BLaER1 (cell line): ENCODE measurements around the gene SH2B3.
"Not testable (repeated sequence)": the region's sequence is repeated elsewhere in the genome, so short reads cannot be mapped to it uniquely, and the experiment has no call there.

Experiments used
- H3K27ac ChIP-seq: shearing (Covaris generic); formaldehyde crosslinking; 2 replicates; pipeline ENCODE4 v1.8.1; 2022
- H3K27me3 ChIP-seq: shearing (Covaris generic); formaldehyde crosslinking; 2 replicates; pipeline ENCODE4 v1.8.1; 2022
- H3K36me3 ChIP-seq: shearing (Covaris generic); formaldehyde crosslinking; 2 replicates; pipeline ENCODE4 v1.8.1; 2022
- H3K4me1 ChIP-seq: shearing (Covaris generic); formaldehyde crosslinking; 2 replicates; pipeline ENCODE4 v1.8.1; 2022
- H3K4me2 ChIP-seq: shearing (Covaris generic); formaldehyde crosslinking; 2 replicates; pipeline ENCODE4 v1.8.1; 2022
- H3K4me3 ChIP-seq: shearing (Covaris generic); formaldehyde crosslinking; 2 replicates; pipeline ENCODE4 v1.8.1; 2022
- H3K9ac ChIP-seq: shearing (Covaris generic); formaldehyde crosslinking; 2 replicates; pipeline ENCODE4 v1.8.1; 2022
- H3K9me3 ChIP-seq: shearing (Covaris generic); formaldehyde crosslinking; 2 replicates; pipeline ENCODE4 v1.8.1; 2022
- H4K20me1 ChIP-seq: shearing (Covaris generic); formaldehyde crosslinking; 2 replicates; pipeline ENCODE4 v1.8.1; 2022
- Cebpa-rat ChIP-seq: shearing (Covaris generic); IDR thresholded peaks from 2 replicates; pipeline ENCODE4 v1.8.1; 2022

The SH2B3 gene

DNA sequence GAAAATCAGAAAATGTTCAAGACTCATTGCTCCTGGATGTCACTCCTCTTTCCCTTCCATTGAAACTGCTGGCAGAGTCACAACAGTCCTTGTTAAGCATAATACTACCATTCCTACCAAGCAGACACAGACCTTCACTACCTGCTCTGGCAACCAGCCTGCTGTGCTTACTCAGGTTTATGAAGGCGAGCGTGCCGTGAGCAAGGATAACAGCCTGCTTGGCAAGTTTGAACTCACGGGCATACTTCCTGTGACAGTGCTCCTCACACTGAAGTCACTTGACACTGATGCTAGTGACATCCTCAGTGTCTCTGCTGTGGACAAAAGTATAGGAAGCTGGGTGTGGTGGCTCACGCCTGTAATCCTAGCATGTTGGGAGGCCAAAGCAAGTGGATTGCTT is 21.1 kb upstream of the SH2B3 start:
- Histone ChIP-seq H3K4me2 (no peak overlapping the region), H3K27me3 (no peaks in the 10 kb centered on the region), H3K9me3 (no peaks in the 10 kb centered on the region), H3K4me3 (no peak overlapping the region), H3K36me3 (no peaks in the 10 kb centered on the region), H3K4me1 (peaks cover 25% of the 10 kb centered on the region), H3K9ac (no peak overlapping the region), H3K27ac (no peak overlapping the region), H4K20me1 (no peaks in the 10 kb centered on the region)
- TF ChIP-seq Cebpa-rat: no peak

DNA sequence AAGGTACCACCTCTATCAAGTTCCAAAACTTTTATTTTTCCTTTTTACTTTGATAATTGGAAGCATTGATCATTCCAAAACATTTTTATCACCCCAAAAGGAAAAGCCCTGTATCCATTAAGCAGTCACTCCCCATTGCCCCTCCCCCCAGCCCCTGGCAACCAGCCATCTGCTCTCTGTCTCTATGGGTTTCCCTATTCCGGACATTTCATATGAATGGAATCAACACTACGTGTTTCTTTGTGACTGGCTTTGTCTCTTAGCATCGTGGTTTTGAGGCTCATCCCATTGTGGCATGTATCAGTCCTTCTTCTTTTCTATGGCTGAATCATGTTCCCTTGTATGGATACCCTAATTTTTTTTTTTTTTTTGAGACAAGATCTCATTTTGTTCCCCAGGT is 18.8 kb upstream of the SH2B3 start:
- H3K4me3 ChIP-seq: no peak overlapping the region
- H3K4me2 ChIP-seq: no peak overlapping the region
- H3K9ac ChIP-seq: no peak overlapping the region
- H3K9me3 ChIP-seq: no peaks in the 10 kb centered on the region
- peaks cover 31% of the 10 kb centered on the region for H3K4me1 ChIP-seq
- H4K20me1 ChIP-seq: no peaks in the 10 kb centered on the region
- H3K27ac ChIP-seq: no peak overlapping the region
- H3K36me3 ChIP-seq: no peaks in the 10 kb centered on the region
- no peaks in the 10 kb centered on the region for H3K27me3 ChIP-seq
- no peak for TF ChIP-seq Cebpa-rat

DNA sequence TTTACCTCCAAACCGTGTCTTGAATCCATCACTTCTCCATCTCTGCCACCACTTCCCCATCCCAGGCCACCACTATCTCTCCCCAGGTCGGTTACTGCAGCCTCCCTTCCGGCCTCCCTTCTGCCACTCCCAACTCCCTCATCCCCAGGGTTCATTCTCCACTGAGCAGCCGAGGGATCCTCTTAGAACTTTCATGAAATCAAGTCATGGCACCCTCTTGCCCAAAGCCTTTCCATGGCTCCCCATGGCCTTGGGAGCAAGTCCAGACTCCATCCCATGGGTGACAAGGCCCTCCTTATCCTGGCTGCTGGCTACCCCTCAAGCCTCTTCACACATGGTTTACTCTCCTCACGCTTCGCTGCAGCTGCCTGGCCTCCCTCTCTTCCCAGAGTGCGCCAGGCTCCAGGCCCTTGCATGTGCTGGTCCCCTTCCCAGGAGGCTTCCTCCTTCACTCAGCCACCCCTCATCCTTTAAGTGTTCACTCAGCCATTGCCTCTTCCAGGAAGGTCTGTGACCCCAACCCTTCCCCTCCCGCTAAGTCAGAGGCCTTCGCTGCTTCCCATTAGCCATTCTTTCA is 17.9 kb upstream of the SH2B3 start:
- H3K27ac ChIP-seq: no peak overlapping the region
- H4K20me1 ChIP-seq: no peaks in the 10 kb centered on the region
- H3K9me3 ChIP-seq: no peaks in the 10 kb centered on the region
- no peak for TF ChIP-seq Cebpa-rat
- no peaks in the 10 kb centered on the region for H3K36me3 ChIP-seq
- H3K9ac ChIP-seq: no peak overlapping the region
- peaks cover 31% of the 10 kb centered on the region for H3K4me1 ChIP-seq
- H3K4me2 ChIP-seq: peak overlapping the region; percentile 59
- no peaks in the 10 kb centered on the region for H3K27me3 ChIP-seq
- H3K4me3 ChIP-seq: no peak overlapping the region

DNA sequence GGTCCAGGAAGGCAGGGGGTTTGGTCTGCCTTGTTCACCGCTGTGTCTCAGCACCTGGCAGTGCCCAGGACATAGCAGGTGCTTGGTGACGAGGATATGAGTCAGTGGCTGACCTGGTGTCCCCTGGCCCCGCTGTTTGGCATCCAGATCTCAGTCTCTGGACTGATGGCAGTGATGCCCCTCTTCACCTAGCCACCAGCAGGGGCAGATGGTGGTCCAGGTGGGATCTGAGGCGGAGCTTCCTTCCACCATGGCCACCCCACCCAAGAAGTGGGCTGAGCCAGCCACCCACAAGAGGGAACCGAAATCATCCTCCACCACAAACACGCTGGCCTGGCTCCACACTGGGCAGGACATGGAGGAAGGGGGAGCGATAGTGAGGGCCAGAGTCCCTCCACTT is 16.1 kb upstream of the SH2B3 start:
- TF ChIP-seq Cebpa-rat: no peak
- no peaks in the 10 kb centered on the region for H3K27me3 ChIP-seq
- no peaks in the 10 kb centered on the region for H4K20me1 ChIP-seq
- H3K4me2 ChIP-seq: peak overlapping the region; percentile 22
- H3K27ac ChIP-seq: no peak overlapping the region
- H3K36me3 ChIP-seq: no peaks in the 10 kb centered on the region
- H3K4me1 ChIP-seq: peaks cover 31% of the 10 kb centered on the region
- no peak overlapping the region for H3K4me3 ChIP-seq
- H3K9ac ChIP-seq: no peak overlapping the region
- no peaks in the 10 kb centered on the region for H3K9me3 ChIP-seq

DNA sequence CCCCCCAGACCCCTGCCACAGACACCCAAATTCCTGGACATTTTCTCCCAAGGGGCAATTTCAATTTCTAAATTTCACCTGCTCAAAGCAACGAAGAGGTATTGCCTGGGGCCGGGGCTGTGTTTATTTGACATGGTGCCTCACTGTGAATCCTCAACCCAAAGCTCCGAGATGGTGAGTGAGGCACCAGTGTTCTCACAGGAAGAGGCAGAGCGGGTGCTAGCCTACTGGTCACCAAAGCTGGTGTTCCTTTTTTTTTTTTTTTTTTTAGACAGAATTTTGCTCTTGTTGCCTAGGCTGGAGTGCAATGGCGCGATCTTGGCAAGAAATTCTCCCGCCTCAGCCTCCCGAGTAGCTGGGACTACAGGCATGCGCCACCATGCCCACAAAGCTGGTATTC is 14.8 kb upstream of the SH2B3 start:
- H3K9ac ChIP-seq: no peak overlapping the region
- no peaks in the 10 kb centered on the region for H3K9me3 ChIP-seq
- no peaks in the 10 kb centered on the region for H4K20me1 ChIP-seq
- no peak overlapping the region for H3K27ac ChIP-seq
- H3K4me3 ChIP-seq: no peak overlapping the region
- TF ChIP-seq Cebpa-rat: no peak
- H3K4me1 ChIP-seq: peaks cover 31% of the 10 kb centered on the region
- no peaks in the 10 kb centered on the region for H3K27me3 ChIP-seq
- no peaks in the 10 kb centered on the region for H3K36me3 ChIP-seq
- no peak overlapping the region for H3K4me2 ChIP-seq

DNA sequence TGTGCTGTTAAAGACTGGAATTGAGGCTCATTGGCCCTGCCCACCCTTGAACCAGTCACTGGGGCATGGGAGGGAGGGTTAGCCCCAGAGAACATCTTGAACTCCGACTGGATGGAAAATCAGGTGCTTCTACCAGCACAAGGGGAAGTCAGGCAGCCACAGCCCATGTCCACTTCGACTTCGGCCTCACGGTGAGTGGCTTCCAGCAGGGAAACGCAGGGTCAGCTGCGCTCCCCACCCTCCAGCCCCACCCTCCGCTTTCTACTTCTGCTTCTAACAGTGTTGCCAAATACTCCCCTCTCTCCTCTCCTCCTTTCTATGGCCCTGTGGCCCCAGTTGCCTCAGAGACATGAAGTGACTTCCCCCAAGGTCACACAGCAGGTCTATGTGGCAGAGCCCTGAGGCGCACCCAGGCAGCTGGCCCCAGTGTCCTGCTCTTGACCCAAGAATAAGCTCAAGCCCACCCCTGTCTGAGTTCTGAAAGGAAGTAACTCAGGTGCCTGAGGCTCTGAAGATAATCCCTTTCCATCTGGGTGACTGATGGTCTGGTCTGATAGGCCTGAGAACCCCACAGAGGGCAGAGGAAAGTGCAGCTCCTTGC is 11.9 kb upstream of the SH2B3 start:
- no peak overlapping the region for H3K9ac ChIP-seq
- H3K9me3 ChIP-seq: no peaks in the 10 kb centered on the region
- H4K20me1 ChIP-seq: no peaks in the 10 kb centered on the region
- no peak overlapping the region for H3K4me3 ChIP-seq
- H3K27me3 ChIP-seq: no peaks in the 10 kb centered on the region
- H3K36me3 ChIP-seq: no peaks in the 10 kb centered on the region
- TF ChIP-seq Cebpa-rat: no peak
- H3K4me1 ChIP-seq: peaks cover 28% of the 10 kb centered on the region
- H3K27ac ChIP-seq: no peak overlapping the region
- no peak overlapping the region for H3K4me2 ChIP-seq

DNA sequence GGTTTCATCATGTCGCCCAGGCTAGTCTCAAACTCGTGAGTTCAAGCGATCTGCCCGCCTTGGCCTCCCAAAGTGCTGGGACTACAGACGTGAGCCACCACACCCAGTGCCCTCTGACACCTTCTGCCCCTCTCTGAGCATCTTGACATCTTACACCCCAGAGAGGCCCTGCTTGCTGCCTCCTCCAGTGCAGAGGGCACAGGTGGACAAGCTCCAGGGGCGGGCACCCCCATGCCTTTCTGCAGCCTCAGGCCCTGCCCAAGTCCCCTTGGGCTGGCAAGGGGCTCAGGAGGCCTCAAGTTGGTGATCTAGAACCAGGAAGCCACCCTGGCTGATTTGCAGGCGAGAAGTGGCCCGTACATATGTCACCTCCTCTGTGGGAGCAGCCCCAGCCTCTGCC is 11.2 kb upstream of the SH2B3 start:
- H3K27me3 ChIP-seq: no peaks in the 10 kb centered on the region
- no peak overlapping the region for H3K4me2 ChIP-seq
- H3K4me1 ChIP-seq: peaks cover 33% of the 10 kb centered on the region
- no peak overlapping the region for H3K4me3 ChIP-seq
- no peak overlapping the region for H3K27ac ChIP-seq
- H4K20me1 ChIP-seq: no peaks in the 10 kb centered on the region
- no peaks in the 10 kb centered on the region for H3K36me3 ChIP-seq
- H3K9me3 ChIP-seq: no peaks in the 10 kb centered on the region
- no peak overlapping the region for H3K9ac ChIP-seq
- no peak for TF ChIP-seq Cebpa-rat

DNA sequence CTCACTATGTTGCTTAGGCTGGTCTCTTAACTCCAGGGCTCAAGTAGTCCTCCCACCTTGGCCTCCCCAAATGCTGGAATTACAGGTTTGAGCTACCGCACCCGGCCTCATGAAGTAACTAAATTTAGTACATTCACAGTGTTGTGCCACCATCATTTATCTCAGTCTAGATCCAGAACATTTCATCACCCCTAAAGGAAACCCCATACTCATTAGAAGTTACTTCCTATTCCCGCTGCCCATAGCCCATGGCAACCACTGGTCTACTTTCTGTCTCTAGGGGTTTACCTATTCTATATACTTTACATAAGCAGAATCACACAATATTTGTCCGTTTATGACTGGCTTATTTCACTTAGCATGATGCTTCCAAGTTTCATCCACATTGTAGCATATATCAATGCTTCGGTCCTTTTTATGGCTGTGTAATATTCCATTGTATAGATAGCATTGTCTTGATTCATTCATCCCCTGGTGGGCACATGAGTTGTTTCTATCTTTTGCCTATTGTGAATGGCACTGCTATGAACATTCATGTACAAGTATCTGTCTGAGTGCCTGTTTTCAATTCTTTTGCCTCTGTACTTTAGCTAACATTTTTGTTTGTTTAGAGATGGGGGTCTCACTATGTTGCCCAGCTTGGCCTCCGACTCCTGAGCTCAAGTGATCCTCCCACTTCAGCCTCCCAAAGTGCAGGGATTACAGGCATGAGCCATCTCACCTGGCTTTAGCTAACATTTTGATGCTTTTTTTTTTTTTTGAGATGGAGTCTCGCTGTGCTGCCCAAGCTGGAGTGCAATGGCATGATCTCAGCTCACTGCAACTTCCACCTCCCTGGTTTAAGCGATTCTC is 10.2 kb upstream of the SH2B3 start:
- Histone ChIP-seq H4K20me1 (no peaks in the 10 kb centered on the region), H3K4me3 (no peak overlapping the region), H3K4me2 (no peak overlapping the region), H3K9ac (no peak overlapping the region), H3K27me3 (no peaks in the 10 kb centered on the region), H3K4me1 (peaks cover 36% of the 10 kb centered on the region), H3K36me3 (no peaks in the 10 kb centered on the region), H3K9me3 (no peaks in the 10 kb centered on the region), H3K27ac (no peak overlapping the region)
- TF ChIP-seq Cebpa-rat: no peak

DNA sequence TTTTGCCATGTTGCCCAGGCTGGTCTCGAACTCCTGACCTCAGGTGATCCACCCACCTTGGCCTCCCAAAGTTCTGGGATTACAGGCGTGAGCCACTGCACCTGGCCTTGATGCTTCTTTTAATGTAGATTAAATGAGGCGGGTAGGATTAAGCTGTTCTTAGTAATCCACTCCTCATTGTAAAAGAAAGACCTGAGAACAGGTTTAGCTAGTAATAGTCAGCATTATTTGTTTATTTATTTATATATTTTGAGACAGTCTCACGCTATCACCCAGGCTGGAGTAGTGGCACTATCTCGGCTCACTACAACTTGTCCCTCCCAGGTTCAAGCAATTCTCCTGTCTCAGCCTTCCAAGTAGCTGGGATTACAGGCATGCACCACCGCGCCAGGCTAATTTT is 9.5 kb upstream of the SH2B3 start:
- peaks cover 36% of the 10 kb centered on the region for H3K4me1 ChIP-seq
- H3K9me3 ChIP-seq, H3K9ac ChIP-seq, H3K27me3 ChIP-seq, H3K27ac ChIP-seq, H4K20me1 ChIP-seq, H3K4me2 ChIP-seq, H3K36me3 ChIP-seq, H3K4me3 ChIP-seq: not testable (repeated sequence)

DNA sequence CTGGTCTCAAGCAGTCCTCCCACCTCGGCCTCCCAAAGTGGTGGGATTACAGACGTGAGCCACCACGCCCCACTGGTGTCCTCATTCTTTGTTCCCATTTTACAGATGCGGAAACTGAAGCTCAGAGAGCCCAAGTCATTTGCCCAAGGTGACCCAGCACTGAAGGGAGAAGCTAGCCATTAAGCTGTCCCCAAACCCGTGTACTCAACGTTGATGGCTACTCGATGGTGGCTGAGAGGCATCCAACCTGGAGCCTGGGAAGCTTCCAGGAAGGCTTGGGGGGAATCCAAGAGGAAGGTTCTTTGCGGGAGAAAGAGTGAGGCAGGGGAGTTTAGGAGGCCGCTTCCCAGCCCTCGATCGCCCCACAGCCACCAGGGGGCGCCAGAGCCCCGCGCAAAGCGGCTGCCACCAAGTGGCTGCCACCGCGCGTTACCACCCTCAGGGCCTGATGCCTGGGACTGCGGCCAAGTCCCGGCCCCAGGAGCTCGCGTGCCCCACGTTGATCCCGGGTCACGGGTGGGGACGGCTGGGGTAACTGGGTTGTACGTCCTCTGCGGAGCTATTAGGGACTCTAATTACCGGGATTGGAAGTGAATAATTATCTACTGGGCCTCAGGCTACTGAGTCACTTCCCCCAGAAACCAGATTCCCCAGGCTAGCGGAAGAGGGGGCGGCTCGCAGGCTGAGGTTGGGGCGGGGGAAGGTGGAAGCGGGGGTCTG is 8.8 kb upstream of the SH2B3 start:
- Histone ChIP-seq H3K4me2 (peak overlapping the region; percentile 75), H4K20me1 (no peaks in the 10 kb centered on the region), H3K9me3 (no peaks in the 10 kb centered on the region), H3K9ac (no peak overlapping the region; the same call in 1 of the 2 replicates), H3K27ac (no peak overlapping the region), H3K27me3 (no peaks in the 10 kb centered on the region), H3K36me3 (no peaks in the 10 kb centered on the region), H3K4me1 (peaks cover 36% of the 10 kb centered on the region), H3K4me3 (peak overlapping the region; percentile 37; the same call in 1 of the 2 replicates)
- no peak for TF ChIP-seq Cebpa-rat
